IPS-11a (cell line): Measurements from ENCODE around the gene NPR3.

Experiments used
- H3K4me3 ChIP-seq: one replicate; pipeline ENCODE4 v1.5.1; 2013; ENCODE audit warnings: low read depth, low read length, control low read depth

NPR3 gene, protein sequence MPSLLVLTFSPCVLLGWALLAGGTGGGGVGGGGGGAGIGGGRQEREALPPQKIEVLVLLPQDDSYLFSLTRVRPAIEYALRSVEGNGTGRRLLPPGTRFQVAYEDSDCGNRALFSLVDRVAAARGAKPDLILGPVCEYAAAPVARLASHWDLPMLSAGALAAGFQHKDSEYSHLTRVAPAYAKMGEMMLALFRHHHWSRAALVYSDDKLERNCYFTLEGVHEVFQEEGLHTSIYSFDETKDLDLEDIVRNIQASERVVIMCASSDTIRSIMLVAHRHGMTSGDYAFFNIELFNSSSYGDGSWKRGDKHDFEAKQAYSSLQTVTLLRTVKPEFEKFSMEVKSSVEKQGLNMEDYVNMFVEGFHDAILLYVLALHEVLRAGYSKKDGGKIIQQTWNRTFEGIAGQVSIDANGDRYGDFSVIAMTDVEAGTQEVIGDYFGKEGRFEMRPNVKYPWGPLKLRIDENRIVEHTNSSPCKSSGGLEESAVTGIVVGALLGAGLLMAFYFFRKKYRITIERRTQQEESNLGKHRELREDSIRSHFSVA

DNA sequence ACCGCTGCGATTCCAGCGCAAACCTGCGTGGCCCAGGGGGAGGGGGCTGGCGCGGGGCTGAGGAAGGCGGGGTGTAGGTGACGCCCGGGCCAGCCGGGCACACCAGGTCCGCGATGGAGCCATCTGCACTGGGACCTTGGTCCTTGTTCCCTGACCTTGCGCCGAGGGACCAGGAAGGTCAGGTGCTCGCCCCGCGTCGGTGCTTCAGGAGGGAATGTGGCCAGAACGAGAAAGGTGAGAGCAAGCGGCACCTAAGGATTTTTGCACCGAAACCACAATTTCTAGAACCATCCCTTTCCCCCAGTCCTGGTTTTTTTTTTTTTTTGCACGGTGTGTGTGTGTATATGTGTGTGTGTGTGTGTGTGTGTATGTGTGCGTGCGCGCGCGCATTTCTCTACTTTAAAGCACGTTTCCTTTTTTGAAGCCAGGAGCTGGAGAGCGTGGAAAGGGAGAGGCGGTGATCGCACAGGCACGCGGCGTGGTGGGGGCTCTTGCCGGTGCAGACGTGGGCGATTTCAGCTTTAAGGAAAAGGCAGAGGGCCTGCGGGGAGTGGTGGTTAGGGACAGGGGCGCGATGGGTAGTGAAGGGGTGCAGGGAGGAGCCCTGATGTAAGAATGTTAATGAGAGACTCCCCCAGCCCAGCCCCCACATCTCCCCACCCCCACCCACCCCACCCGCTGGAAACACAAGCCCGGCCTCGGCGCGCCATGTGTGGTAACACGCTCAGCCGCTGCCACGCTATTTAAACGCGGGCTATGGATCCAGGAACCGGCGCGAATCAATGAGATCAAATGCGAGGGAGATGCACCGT is at the start of gene NPR3:
NPR3 (plus strand) TSS at position 772 of the 812 bp plus-strand sequence. CDS start 456 bp downstream, outside the sequence.
- H3K4me3 ChIP-seq = peak within 1 kb of the TSS; percentile 35

DNA sequence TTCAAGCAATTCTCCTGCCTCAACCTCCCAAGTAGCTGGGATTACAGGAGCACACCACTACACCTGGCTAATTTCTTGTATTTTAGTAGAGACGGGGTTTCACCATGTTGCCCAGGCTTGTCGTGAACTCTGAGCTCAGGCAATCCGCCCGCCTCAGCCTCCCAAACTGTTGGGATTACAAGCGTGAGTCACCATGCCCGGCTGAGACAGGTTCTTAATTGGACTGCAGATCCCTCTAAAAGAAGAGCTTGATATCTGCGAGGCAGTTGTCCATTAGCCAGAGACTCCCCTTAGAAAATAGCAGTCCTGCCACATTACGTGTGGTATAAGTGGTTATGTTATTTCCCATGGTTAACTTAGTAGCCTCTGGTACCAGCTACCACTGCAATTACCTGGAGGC is 46.6 kb upstream of the NPR3 start:
- no peak overlapping the region for H3K4me3 ChIP-seq

DNA sequence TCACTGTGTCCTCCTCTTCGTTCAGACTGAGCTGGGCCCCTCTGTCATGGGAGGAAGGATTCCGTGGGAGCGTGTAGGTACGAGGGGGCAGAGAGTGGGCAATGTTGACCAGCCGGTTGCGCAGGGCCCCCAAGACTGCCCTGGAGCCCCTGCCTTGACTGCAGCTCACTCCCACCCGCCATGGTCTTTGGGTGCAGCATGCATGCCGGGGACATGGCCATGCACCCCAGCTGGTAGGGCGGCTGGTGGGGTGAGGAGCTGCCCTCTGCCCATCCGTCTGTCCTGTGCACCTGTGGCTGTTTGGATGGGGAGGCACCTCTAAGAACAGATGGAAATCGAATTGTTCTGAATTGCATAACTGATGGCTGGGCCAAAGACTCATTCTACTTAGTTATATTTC is 42.6 kb upstream of the NPR3 start:
- no peak overlapping the region for H3K4me3 ChIP-seq

DNA sequence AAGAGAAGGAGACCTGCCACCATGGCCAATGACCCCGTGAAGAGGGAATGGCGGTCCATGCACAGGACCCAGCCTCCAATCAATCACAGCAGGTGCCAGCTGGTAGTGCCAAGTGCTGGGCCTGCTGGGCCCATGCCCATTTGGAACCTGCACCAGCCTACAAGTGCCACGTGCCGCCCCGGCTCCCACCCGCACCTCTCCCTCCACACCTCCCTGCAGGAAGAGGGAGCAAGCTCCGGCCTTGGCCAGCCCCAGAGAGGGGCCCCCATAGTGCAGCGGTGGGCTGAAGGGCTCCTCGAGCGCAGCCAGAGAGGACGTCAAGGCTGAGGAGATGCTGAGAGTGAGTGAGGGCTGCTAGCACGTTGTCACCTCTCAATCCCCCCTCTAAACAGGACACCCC is 37.8 kb upstream of the NPR3 start:
- H3K4me3 ChIP-seq = no peak overlapping the region

DNA sequence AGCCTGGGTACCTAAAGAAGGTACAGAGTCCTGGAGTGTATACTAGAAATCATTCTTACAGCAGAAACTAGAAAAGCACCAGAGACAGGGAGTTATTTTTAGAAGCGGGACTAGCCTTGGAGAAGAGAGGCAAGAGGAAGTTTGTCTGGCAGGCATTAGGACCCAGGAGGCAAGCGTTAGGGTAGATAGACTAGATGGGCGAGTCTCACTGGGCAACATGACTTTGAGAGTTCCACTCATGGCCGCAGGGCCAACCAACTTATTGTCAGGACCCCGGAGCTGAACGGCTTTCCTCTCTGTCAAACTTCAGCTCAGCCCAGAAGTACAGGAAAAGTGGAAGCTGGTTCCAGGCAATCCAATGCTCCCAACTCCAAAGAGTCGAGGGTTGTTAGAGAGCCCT is 34.1 kb upstream of the NPR3 start:
- no peak overlapping the region for H3K4me3 ChIP-seq

DNA sequence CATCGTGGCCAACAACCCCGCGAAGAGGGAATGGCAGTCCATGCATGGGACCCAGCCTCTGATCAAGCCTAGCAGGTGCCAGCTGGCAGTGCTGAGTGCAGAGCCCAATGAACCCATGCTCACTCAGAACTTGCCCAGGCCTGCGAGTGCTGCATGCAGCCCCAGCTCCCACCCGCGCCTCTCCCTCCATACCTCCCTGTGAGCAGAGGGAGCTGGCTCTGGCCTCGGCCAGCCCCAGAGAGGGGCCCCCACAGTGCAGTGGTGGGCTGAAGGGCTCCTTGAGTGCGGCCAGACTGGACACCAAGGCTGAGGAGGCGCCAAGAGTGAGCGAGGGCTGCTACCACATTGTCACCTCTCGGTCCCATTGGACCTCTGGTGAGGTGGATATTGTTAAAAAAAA is 32.6 kb upstream of the NPR3 start:
- no peak overlapping the region for H3K4me3 ChIP-seq

DNA sequence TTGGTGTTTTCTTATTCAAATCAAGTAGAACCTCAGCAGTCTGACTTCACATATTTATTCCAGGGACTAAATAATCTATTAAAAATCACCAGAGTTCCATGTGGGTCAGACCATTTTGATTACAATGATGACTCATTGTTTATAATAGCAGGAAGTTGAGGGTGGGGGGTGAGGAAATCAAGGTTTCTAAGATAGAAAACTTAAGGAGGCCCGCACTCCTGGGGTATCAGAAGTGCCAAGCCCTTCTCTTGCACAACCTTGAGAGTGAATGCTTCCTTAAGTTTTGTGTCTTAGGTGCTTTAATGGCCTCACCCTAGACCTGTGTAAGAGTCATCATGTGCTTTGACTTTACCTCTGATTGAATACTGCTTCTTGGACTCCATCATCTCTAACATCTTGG is 31.9 kb upstream of the NPR3 start:
- no peak overlapping the region for H3K4me3 ChIP-seq

DNA sequence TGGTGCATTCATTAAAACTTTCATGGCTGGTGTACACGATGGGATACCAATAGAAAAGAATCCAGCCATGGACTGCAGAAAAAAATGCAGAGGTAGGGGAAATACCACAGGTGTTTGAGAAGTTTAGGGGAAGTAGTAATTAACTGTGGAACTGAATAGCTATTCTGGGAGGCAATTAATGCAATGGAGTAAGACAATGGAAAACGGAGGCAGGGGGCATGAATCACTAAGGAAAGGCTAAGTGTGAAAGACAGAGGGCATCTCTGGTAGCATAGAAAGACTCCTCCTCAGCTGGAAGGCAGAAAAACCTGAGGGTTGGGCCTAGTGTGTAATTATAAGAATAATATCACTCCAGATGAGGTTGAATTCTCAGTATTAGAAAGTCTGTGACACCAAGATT is 30.9 kb upstream of the NPR3 start:
- H3K4me3 ChIP-seq = no peak overlapping the region

DNA sequence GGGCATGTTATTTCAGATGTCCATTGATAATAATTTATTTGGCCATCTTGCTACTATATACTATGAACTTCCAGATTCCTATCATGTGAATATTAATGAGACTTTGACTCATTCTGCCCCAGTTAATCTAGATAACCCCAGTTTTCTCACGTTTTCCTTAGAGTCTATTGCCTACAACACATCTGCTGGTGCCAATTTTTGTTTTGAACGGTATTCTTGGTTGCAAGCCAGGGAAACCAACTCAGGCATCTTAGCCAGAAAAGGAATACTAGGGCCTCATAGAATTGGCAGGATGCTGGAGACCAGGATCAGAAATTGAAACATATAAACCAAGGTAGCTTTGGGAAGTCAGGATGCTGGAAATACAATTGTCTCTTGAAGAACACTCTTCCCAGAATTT is 28.0 kb upstream of the NPR3 start:
- H3K4me3 ChIP-seq = no peak overlapping the region

DNA sequence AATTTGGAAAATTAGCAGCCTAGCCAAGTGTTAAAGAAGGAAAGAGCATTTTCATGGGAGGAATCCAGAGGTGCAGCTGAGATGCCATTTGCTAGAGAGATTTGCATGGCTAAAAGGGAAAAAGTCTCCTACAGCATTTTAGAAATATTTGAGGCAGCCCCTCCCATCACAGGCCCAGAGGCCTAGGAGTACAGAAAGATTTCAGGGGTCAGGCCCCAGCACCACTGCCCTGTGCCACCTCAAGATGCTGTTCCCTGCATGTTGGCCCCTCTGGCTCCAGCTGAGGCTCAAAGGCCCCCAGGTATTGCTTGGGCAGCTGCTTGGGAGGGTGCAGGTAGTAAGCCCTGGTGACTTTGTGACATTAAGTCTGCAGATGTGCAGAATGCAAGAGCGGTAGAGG is 26.9 kb upstream of the NPR3 start:
- H3K4me3 ChIP-seq = no peak overlapping the region

DNA sequence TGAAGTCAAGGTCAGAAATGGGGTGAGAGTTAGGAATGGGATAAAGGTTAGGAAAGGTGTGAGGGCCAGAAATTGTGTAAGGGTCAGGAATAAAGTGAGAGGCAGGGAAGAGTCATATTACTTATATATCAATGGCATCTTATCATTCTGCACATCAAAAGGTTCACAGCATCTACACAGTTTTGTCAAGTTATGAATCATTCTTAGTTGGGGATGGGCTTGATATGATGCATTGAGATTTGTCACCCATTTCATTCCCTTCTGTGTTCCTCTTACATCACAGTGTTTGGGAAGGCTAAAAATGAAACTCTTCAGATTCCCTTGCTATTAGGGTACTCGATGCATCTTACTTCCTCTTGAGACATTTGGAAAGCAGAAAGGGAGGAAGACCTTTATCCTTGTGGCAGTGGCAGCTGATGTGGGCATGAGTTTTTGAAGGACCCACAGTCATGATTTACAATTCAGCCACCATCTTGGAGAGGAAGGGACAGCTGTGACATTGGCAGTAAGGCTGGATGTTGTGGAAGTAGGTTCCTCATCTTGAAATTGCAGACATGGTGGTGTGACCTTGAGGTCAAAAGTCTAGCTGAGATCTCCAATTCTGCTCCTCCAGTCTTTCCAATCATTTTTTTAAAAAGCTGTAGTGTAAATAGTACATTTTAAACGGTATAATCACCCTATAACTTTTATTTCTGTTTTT is 24.2 kb upstream of the NPR3 start:
- no peak overlapping the region for H3K4me3 ChIP-seq

DNA sequence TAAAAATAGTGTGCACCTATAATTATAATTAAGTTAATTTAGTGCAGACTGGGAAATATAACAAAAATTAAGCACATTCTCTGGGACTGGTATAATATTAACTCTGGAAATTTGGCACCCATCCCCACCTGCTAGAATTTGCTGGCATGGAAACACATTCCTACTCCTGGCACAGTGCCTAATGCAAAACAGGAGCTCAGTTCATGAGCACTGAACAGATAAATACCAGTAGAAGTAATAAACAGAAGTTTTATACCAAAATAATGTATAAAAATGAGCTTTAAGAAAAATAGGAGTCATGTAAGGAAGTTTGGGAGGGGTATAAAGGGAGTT is 23.7 kb upstream of the NPR3 start:
- no peak overlapping the region for H3K4me3 ChIP-seq

DNA sequence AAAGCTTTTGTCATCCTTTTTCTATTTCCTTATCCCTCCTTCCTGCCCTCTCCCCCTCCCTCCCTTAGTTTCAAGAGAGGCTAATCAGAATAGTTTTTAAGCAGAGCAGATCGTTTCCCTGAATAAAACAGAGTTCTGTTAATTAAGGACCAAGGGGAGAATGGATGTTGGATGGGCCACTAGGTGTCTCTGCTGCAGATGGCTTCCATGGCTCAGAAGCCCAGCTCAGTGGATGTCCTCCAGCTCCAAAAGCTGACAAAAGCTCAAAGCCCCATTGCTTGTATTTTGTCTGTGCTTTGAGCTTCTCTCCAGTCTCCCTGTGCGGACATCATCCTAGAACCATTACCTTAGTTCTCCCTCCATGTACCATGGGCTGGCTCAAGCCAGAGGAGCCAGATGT is 21.0 kb upstream of the NPR3 start:
- H3K4me3 ChIP-seq = no peak overlapping the region

DNA sequence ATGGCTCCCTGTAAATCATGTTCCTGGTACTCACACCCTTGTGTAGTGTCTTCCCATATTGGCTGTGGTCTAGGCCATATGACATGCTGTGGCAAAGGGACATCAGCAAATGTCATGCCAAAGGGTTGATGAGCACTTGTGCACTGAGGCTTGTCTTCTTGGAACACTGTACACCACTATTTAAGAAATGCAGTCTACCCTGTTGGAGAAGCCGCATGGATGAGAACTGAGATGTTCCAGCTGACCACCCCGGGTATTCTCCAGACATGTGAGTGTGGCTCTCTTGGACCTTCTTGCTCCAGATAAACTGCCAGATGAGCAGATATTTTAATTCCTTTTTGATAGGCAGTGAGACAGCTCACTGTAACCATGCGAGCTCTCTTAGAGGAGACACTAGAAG is 20.5 kb upstream of the NPR3 start:
- H3K4me3 ChIP-seq = no peak overlapping the region

DNA sequence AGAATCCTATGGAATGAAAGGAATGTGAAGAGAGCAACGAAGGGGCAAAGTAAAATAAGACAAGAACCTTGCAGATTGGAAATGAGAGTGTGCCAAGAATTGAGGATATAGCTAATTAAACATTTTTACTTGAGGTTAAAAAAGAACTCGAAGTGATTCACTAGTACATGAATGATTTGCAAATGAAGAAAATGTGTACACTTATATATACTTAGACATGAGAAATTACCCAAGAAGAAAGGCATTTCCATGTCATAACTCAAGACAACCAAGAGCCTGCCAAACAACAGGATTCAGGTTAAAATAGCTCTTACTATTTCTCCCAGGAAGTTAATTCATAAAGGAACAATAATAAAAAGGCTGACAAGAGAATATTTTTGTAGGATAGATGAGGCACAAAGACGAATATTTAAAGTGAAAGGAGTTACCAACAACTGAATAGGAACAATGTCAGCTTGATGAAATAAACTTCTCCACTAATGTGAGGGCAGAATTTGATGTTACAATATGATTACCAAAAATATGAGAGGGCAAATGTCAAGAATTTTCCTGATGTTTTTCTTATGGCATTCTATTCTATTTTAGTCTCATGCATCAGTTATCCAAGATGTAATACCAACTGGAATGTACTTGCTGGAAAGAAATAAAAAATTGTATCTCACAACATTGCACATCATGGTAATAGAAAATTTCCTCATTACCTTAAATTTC is 18.9 kb upstream of the NPR3 start:
- no peak overlapping the region for H3K4me3 ChIP-seq

DNA sequence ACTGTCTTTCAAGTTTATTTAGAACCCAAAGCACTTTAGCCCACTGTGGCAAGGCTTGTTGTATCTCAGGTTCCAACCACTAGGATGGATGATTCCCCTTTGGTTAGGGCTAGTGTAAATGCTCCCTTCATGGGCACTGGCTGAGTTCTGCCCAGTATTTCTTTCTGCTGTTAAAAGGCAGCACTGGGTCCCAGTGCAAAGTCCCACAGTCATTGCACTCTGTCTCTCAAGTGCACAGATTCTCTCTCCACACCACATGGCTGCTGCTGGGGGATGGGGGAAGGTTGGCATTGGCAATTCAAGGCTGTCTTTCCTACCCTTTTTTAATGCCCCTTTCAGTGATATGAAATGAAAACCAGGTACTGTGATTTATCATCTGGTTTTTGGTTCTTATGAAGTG is 7.2 kb upstream of the NPR3 start:
- no peak overlapping the region for H3K4me3 ChIP-seq

DNA sequence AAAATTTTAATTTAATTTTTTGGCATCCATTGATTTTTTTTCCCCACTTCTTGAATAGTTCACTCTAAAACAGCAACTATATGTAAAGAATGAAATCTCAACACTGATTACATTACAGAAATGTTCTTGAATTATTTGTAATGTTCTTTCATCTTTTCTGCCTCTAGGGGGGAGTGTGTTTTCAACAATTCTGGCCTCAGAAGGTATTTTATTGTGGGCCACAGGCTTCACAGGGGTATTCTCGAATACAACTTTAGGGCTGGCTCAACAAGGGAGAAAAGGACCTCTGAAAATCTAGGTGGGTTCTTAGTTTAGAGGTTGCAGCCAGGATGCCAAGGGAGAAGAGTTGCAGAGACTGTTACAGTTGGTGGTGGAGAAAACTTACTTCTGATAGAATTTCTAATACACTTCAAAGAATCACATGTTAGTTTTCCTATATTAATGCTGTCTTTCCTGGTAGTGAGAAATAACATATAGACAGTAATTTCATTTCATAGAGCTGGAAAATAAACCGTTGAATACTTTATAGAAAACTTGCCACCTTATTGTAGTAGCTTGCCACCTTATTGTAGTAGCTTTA is 3.6 kb upstream of the NPR3 start:
- H3K4me3 ChIP-seq = no peak overlapping the region

DNA sequence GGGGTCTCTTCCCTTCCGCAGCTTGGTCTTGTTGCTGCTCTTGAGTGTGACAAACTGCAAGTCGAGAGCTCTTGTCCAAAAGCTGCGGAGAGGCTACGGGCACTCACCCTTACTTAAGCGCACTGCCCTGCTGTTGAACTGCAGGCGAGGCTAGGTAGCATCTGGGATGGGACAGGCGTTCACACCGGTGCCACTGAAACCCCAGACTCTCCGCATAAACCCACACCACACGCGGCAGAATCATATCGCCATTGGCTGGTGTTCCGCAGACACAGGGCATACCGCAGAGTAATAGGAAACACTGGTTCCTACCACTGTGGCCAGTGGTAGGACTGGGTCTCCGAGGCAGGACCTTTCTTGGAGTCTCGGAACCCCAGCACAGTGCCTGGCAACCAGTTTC is 2.2 kb upstream of the NPR3 start:
- H3K4me3 ChIP-seq = no peak overlapping the region

DNA sequence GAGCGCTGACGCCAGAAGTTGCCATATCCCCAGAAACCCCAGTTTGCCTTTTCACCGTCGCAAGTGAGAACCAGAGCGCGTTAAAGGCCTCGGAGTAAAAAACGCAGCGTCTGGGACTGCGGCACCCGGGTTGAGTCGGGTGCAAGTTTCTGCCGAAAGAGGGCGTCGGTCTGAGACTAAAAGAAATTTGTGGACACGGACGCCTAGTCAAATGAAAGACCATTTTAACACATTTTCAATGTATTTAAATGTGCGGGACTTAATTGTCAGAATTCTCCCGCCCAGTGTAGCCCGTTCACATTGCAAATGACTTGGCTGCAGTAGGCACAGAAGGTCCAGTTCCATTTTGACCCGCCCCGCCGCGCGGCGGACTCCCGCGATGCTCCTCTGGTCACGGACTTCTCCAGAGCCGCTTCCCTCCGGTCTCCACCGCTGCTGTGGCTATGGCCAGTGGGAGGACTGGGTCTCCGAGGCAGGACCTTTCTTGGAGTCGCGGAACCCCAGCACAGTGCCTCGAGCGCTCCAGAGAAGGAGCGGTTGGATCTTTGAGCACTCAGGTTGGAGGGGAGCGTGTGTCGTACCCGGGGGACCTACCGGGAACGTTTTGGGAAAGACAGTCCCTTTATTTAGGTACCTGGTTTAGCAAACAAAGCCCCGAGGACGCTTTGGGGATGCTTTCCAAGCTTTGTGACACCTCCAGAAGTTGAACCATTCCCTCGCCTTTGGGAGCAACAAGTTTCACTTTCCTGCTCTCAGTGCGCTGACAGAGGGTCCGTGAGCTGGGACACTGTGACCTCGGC is 1.2 kb upstream of the NPR3 start:
- H3K4me3 ChIP-seq = peak overlapping the region; percentile 35

DNA sequence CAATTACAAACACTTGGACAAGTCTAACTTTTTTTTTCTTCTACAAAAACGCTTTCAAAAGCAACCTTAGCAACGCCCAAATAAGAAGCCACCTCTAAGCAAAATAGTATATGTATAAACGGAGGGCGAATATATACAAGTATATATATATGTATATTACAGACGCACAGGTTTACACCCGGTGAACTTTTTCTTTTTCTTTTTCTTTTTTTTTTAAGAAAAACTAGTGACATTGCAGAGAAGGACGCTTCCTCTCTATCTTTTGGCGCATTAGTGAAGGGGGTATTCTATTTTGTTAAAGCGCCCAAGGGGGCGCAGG is 200 bp downstream of the NPR3 start:
- no peak overlapping the region for H3K4me3 ChIP-seq
